Measurements from ENCODE around the gene VAV2.

DNA sequence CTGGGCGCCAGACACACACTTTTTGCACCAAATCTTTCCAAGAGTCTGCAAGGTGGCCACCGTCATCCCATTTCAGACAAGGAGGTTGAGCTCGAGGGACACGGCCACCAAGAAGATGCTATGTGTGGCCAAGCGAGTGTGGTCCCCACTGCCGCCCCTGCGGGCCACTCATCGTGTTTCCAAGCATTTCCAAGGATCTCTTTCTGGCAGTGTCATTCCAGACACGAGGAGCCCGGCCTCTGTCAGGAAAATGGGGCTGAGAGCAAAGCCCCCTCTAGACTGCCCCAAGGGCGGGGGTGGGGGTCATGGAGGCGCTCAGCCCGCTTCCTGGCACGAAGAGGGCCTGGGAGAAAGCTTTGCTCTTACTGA lies 10.6 kb downstream of the VAV2 start:
- no peak for TF ChIP-seq EZH2 (IDR thresholded peaks at IDR 0.05; ENCODE audit: low read depth, unreplicated experiment)
- TF ChIP-seq, protein P1, sequence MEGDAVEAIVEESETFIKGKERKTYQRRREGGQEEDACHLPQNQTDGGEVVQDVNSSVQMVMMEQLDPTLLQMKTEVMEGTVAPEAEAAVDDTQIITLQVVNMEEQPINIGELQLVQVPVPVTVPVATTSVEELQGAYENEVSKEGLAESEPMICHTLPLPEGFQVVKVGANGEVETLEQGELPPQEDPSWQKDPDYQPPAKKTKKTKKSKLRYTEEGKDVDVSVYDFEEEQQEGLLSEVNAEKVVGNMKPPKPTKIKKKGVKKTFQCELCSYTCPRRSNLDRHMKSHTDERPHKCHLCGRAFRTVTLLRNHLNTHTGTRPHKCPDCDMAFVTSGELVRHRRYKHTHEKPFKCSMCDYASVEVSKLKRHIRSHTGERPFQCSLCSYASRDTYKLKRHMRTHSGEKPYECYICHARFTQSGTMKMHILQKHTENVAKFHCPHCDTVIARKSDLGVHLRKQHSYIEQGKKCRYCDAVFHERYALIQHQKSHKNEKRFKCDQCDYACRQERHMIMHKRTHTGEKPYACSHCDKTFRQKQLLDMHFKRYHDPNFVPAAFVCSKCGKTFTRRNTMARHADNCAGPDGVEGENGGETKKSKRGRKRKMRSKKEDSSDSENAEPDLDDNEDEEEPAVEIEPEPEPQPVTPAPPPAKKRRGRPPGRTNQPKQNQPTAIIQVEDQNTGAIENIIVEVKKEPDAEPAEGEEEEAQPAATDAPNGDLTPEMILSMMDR (conservative IDR thresholded peaks at IDR 0.05; ENCODE audit: low read depth in 2 of 2): no peak
- no peak for TF ChIP-seq ZNF114 (CRISPR knock-in tag; IDR thresholded peaks at IDR 0.05)
- TF ChIP-seq CREB1 (CRISPR knock-in tag; IDR thresholded peaks at IDR 0.05; ENCODE audit: low read depth): no peak
- TF ChIP-seq, protein P2, sequence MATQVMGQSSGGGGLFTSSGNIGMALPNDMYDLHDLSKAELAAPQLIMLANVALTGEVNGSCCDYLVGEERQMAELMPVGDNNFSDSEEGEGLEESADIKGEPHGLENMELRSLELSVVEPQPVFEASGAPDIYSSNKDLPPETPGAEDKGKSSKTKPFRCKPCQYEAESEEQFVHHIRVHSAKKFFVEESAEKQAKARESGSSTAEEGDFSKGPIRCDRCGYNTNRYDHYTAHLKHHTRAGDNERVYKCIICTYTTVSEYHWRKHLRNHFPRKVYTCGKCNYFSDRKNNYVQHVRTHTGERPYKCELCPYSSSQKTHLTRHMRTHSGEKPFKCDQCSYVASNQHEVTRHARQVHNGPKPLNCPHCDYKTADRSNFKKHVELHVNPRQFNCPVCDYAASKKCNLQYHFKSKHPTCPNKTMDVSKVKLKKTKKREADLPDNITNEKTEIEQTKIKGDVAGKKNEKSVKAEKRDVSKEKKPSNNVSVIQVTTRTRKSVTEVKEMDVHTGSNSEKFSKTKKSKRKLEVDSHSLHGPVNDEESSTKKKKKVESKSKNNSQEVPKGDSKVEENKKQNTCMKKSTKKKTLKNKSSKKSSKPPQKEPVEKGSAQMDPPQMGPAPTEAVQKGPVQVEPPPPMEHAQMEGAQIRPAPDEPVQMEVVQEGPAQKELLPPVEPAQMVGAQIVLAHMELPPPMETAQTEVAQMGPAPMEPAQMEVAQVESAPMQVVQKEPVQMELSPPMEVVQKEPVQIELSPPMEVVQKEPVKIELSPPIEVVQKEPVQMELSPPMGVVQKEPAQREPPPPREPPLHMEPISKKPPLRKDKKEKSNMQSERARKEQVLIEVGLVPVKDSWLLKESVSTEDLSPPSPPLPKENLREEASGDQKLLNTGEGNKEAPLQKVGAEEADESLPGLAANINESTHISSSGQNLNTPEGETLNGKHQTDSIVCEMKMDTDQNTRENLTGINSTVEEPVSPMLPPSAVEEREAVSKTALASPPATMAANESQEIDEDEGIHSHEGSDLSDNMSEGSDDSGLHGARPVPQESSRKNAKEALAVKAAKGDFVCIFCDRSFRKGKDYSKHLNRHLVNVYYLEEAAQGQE (IDR thresholded peaks at IDR 0.05; ENCODE audit: unreplicated experiment): no peak
- TF ChIP-seq STAT1 (IDR thresholded peaks at IDR 0.05; ENCODE audit: unreplicated experiment): no peak
- no peak for TF ChIP-seq POLR2AphosphoS5 (IDR thresholded peaks at IDR 0.05; ENCODE audit: low read depth)
- TF ChIP-seq, protein P3, sequence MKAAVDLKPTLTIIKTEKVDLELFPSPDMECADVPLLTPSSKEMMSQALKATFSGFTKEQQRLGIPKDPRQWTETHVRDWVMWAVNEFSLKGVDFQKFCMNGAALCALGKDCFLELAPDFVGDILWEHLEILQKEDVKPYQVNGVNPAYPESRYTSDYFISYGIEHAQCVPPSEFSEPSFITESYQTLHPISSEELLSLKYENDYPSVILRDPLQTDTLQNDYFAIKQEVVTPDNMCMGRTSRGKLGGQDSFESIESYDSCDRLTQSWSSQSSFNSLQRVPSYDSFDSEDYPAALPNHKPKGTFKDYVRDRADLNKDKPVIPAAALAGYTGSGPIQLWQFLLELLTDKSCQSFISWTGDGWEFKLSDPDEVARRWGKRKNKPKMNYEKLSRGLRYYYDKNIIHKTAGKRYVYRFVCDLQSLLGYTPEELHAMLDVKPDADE (IDR thresholded peaks at IDR 0.05): no peak
- no peak for TF ChIP-seq EZH2phosphoT487 (IDR thresholded peaks at IDR 0.05; ENCODE audit: unreplicated experiment)
- TF ChIP-seq JUNB (IDR thresholded peaks at IDR 0.05; ENCODE audit: unreplicated experiment): no peak
- TF ChIP-seq, protein P4, sequence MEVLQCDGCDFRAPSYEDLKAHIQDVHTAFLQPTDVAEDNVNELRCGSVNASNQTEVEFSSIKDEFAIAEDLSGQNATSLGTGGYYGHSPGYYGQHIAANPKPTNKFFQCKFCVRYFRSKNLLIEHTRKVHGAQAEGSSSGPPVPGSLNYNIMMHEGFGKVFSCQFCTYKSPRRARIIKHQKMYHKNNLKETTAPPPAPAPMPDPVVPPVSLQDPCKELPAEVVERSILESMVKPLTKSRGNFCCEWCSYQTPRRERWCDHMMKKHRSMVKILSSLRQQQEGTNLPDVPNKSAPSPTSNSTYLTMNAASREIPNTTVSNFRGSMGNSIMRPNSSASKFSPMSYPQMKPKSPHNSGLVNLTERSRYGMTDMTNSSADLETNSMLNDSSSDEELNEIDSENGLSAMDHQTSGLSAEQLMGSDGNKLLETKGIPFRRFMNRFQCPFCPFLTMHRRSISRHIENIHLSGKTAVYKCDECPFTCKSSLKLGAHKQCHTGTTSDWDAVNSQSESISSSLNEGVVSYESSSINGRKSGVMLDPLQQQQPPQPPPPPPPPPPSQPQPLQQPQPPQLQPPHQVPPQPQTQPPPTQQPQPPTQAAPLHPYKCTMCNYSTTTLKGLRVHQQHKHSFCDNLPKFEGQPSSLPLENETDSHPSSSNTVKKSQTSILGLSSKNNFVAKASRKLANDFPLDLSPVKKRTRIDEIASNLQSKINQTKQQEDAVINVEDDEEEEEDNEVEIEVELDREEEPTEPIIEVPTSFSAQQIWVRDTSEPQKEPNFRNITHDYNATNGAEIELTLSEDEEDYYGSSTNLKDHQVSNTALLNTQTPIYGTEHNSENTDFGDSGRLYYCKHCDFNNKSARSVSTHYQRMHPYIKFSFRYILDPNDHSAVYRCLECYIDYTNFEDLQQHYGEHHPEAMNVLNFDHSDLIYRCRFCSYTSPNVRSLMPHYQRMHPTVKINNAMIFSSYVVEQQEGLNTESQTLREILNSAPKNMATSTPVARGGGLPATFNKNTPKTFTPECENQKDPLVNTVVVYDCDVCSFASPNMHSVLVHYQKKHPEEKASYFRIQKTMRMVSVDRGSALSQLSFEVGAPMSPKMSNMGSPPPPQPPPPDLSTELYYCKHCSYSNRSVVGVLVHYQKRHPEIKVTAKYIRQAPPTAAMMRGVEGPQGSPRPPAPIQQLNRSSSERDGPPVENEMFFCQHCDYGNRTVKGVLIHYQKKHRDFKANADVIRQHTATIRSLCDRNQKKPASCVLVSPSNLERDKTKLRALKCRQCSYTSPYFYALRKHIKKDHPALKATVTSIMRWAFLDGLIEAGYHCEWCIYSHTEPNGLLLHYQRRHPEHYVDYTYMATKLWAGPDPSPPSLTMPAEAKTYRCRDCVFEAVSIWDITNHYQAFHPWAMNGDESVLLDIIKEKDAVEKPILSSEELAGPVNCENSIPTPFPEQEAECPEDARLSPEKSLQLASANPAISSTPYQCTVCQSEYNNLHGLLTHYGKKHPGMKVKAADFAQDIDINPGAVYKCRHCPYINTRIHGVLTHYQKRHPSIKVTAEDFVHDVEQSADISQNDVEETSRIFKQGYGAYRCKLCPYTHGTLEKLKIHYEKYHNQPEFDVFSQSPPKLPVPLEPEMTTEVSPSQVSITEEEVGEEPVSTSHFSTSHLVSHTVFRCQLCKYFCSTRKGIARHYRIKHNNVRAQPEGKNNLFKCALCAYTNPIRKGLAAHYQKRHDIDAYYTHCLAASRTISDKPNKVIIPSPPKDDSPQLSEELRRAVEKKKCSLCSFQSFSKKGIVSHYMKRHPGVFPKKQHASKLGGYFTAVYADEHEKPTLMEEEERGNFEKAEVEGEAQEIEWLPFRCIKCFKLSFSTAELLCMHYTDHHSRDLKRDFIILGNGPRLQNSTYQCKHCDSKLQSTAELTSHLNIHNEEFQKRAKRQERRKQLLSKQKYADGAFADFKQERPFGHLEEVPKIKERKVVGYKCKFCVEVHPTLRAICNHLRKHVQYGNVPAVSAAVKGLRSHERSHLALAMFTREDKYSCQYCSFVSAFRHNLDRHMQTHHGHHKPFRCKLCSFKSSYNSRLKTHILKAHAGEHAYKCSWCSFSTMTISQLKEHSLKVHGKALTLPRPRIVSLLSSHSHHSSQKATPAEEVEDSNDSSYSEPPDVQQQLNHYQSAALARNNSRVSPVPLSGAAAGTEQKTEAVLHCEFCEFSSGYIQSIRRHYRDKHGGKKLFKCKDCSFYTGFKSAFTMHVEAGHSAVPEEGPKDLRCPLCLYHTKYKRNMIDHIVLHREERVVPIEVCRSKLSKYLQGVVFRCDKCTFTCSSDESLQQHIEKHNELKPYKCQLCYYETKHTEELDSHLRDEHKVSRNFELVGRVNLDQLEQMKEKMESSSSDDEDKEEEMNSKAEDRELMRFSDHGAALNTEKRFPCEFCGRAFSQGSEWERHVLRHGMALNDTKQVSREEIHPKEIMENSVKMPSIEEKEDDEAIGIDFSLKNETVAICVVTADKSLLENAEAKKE (CRISPR knock-in tag; IDR thresholded peaks at IDR 0.05): no peak

Measured in GM23338 (cell line).